Astrocyte of the cerebellum (primary cell): ENCODE measurements around the gene CCL5.

ENCODE experiments used
- DNase-seq: peaks from one replicate; pipeline ENCODE4 v3.0.0-alpha.2; 2011; ENCODE audit warnings: low read depth
- H3K4me3 ChIP-seq: 2 replicates; pipeline ENCODE4 v1.5.1; 2011; ENCODE audit warnings: mild to moderate bottlenecking, low read depth, low read length, moderate library complexity
- CTCF ChIP-seq: IDR thresholded peaks from 2 replicates; pipeline ENCODE4 v1.5.1; 2012; ENCODE audit warnings: low read length, low read depth, moderate library complexity, mild to moderate bottlenecking; ENCODE audit errors: missing control alignments
- in situ Hi-C: cut with HindIII; loops from 2 replicates; pipeline ENCODE4 v1.10.0; 2017; ENCODE audit warnings: low sequenced_read_pairs

The CCL5 gene

GRCh38 chr17:35855965-35856364 lies 24.2 kb downstream of the CCL5 start:
- TF ChIP-seq CTCF: no peak
- no peak for DNase-seq
- H3K4me3 ChIP-seq: no peak overlapping the region
- in situ Hi-C loops: no loop called here

- in situ Hi-C loops: no loop called here
- TF ChIP-seq CTCF: peak; percentile 87
- peak; percentile 52 for DNase-seq
- H3K4me3 ChIP-seq: no peak overlapping the region
These were observed 30.5 kb downstream of the CCL5 start for GRCh38 chr17:35849469-35850348.

GRCh38 chr17:35847633-35848373 lies 32.4 kb downstream of the CCL5 start:
- TF ChIP-seq CTCF: no peak
- in situ Hi-C loops: no loop called here
- H3K4me3 ChIP-seq: no peak overlapping the region
- DNase-seq: no peak

- no peak for TF ChIP-seq CTCF
- no peak for DNase-seq
- no peak overlapping the region for H3K4me3 ChIP-seq
- in situ Hi-C loops: no loop called here
These were observed 33.2 kb downstream of the CCL5 start for GRCh38 chr17:35847006-35847405.

GRCh38 chr17:35846055-35846809 lies 33.9 kb downstream of the CCL5 start:
- peak; percentile 4 for DNase-seq
- no peak for TF ChIP-seq CTCF
- in situ Hi-C loops: no loop called here
- H3K4me3 ChIP-seq: no peak overlapping the region

GRCh38 chr17:35844547-35844946 lies 35.6 kb downstream of the CCL5 start:
- no peak for TF ChIP-seq CTCF

More at GRCh38 chr17:35844547-35844946, 35.6 kb downstream of the CCL5 start:
- no peak overlapping the region for H3K4me3 ChIP-seq
- no peak for DNase-seq
- in situ Hi-C loops: no loop called here
